DOHH2 (cell line): ENCODE measurements around the gene THBS1.

ENCODE experiments used
- H3F3A ChIP-seq: fragments of 200-600 bp; sonication (generic), shearing (Covaris generic); 2 replicates; pipeline ENCODE4 v1.6.0; 2016; ENCODE audit warnings: antibody characterized with exemption, mild to moderate bottlenecking; ENCODE audit not compliant: control insufficient read depth, insufficient read depth
- H3K27ac ChIP-seq: fragments of 200-600 bp; sonication (generic); 2 replicates; pipeline ENCODE4 v1.5.1; 2014; ENCODE audit warnings: low read depth, mild to moderate bottlenecking, low read length, moderate library complexity
- H3K27me3 ChIP-seq: fragments of 200-600 bp; sonication (generic); 2 replicates; pipeline ENCODE4 v1.6.1; 2014; ENCODE audit warnings: mild to moderate bottlenecking, low read length, mixed read lengths; ENCODE audit not compliant: control insufficient read depth
- H3K36me3 ChIP-seq: fragments of 200-600 bp; sonication (generic); 2 replicates; pipeline ENCODE4 v1.6.1; 2014; ENCODE audit warnings: mild to moderate bottlenecking, low read length, moderate library complexity, mixed read lengths; ENCODE audit not compliant: control insufficient read depth
- H3K4me1 ChIP-seq: fragments of 200-600 bp; sonication (generic); 2 replicates; pipeline ENCODE4 v1.6.1; 2014; ENCODE audit warnings: mild to moderate bottlenecking, low read length, mixed read lengths; ENCODE audit not compliant: control insufficient read depth
- H3K4me2 ChIP-seq: fragments of 200-600 bp; sonication (generic); 2 replicates; pipeline ENCODE4 v1.6.0; 2014; ENCODE audit warnings: mild to moderate bottlenecking, low read length, moderate library complexity
- H3K4me3 ChIP-seq: fragments of 200-600 bp; sonication (generic); 2 replicates; pipeline ENCODE4 v1.5.1; 2014; ENCODE audit warnings: mild to moderate bottlenecking, low read length, mixed read lengths
- H3K79me2 ChIP-seq: fragments of 200-600 bp; sonication (generic); 2 replicates; pipeline ENCODE4 v1.6.1; 2014; ENCODE audit warnings: mild to moderate bottlenecking, low read length, mixed read lengths; ENCODE audit not compliant: control insufficient read depth
- H3K9me2 ChIP-seq: fragments of 200-600 bp; sonication (generic); replicated peaks from 2 replicates; pipeline ENCODE4 v1.6.1; 2014; ENCODE audit warnings: mild to moderate bottlenecking, low read length, mixed read lengths; ENCODE audit not compliant: control insufficient read depth
- H3K9me3 ChIP-seq: fragments of 200-600 bp; sonication (generic); 2 replicates; pipeline ENCODE4 v1.6.1; 2014; ENCODE audit warnings: antibody characterized with exemption, low read length, mixed read lengths; ENCODE audit not compliant: control insufficient read depth, insufficient read depth
- H4K20me1 ChIP-seq: fragments of 200-600 bp; sonication (generic); 2 replicates; pipeline ENCODE4 v1.6.0; 2014; ENCODE audit warnings: low read depth, mild to moderate bottlenecking, antibody characterized with exemption, low read length, moderate library complexity; ENCODE audit not compliant: control insufficient read depth, insufficient read depth
- EZH2phosphoT487 ChIP-seq: fragments of 200-600 bp; sonication (generic); IDR thresholded peaks from 2 replicates; pipeline ENCODE4 v1.6.1; 2017; ENCODE audit warnings: borderline replicate concordance, mild to moderate bottlenecking, antibody characterized with exemption, low read length, moderate library complexity, mixed read lengths
- TF ChIP-seq, protein P1 (sequence below): fragments of 200-600 bp; sonication (generic); IDR thresholded peaks from one replicate; pipeline ENCODE4 v1.5.1; 2014; ENCODE audit warnings: antibody characterized with exemption, mild to moderate bottlenecking, low read depth, low read length; ENCODE audit not compliant: poor library complexity, severe bottlenecking

THBS1 gene

DNA sequence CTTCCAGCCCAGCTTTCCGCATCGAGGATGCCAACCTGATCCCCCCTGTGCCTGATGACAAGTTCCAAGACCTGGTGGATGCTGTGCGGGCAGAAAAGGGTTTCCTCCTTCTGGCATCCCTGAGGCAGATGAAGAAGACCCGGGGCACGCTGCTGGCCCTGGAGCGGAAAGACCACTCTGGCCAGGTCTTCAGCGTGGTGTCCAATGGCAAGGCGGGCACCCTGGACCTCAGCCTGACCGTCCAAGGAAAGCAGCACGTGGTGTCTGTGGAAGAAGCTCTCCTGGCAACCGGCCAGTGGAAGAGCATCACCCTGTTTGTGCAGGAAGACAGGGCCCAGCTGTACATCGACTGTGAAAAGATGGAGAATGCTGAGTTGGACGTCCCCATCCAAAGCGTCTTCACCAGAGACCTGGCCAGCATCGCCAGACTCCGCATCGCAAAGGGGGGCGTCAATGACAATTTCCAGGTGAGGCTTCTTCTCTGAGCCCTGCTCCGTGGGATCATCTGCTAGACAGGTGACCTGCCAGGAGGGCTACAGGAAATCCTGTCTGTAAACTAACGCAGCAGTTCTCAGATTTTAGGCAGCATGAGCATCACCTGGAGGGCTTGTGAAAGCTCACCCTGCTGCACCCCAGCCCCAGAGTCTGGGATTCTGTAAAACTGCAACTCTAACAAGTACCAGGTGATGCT is 1.6 kb downstream of the THBS1 start:
- no peak overlapping the region for H3K4me2 ChIP-seq
- H3K79me2 ChIP-seq: no peaks in the 10 kb centered on the region
- no peak overlapping the region for H3K4me3 ChIP-seq
- H3K9me2 ChIP-seq: no peaks in the 10 kb centered on the region
- H3K4me1 ChIP-seq: no peaks in the 10 kb centered on the region
- peaks cover 6% of the 10 kb centered on the region for H3K27me3 ChIP-seq
- TF ChIP-seq, protein P1, sequence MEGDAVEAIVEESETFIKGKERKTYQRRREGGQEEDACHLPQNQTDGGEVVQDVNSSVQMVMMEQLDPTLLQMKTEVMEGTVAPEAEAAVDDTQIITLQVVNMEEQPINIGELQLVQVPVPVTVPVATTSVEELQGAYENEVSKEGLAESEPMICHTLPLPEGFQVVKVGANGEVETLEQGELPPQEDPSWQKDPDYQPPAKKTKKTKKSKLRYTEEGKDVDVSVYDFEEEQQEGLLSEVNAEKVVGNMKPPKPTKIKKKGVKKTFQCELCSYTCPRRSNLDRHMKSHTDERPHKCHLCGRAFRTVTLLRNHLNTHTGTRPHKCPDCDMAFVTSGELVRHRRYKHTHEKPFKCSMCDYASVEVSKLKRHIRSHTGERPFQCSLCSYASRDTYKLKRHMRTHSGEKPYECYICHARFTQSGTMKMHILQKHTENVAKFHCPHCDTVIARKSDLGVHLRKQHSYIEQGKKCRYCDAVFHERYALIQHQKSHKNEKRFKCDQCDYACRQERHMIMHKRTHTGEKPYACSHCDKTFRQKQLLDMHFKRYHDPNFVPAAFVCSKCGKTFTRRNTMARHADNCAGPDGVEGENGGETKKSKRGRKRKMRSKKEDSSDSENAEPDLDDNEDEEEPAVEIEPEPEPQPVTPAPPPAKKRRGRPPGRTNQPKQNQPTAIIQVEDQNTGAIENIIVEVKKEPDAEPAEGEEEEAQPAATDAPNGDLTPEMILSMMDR: no peak
- TF ChIP-seq EZH2phosphoT487: no peak
- H3K36me3 ChIP-seq: no peaks in the 10 kb centered on the region
- no peaks in the 10 kb centered on the region for H4K20me1 ChIP-seq
- H3K9me3 ChIP-seq: no peaks in the 10 kb centered on the region
- H3F3A ChIP-seq: no peaks in the 10 kb centered on the region
- no peak overlapping the region for H3K27ac ChIP-seq

DNA sequence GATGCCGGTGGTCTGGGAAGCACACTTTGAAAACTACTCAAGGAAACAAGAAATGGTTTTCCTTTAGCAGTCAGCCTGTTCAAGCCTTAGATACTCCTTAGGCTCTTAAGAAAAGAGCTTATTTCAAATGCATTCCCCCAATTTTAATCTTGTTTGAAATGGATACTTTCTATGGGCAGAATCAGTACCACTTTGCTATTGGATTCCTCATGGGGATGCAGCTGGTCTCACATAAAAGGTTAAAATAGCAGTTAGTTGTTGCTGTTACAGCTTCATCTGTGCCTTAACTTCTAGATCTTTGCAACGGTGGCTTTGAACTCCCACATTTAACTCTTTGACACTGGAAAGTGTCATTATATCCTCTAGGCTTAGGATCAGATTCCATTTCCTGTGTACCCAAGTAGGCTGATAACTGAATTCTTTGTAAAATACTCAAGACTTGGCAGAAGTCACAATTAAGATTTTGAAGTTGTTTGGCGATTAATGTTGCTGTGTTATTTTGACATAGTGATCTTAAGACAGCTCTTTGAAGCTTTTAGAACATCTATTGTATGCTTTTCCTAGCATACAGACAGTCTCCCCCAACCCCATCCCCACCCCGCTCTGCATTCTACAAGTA is 2.2 kb downstream of the THBS1 start:
- H3K4me3 ChIP-seq: no peak overlapping the region
- H3K27ac ChIP-seq: no peak overlapping the region
- no peaks in the 10 kb centered on the region for H3K36me3 ChIP-seq

DNA sequence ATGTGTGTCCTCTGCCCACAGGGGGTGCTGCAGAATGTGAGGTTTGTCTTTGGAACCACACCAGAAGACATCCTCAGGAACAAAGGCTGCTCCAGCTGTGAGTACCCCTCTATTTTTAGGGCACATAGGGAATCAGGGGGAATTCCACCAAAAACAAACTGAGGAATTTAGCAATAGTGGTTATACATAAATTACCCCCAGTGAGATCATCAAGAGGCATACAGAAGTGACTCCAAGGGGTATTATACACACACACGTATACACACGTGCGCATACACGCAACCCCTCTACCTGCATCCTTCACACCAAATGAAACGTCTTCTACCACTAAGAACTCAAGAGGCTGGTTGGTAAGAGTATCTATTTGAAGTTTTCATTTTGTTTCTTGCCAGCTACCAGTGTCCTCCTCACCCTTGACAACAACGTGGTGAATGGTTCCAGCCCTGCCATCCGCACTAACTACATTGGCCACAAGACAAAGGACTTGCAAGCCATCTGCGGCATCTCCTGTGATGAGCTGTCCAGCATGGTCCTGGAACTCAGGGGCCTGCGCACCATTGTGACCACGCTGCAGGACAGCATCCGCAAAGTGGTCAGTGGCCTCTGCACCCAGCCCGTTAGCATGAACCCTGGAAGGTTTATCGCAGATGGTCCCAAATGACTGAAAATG is 2.9 kb downstream of the THBS1 start:
- Histone ChIP-seq H3K4me3 (no peak overlapping the region), H3K79me2 (no peaks in the 10 kb centered on the region), H3K9me3 (no peaks in the 10 kb centered on the region), H3K36me3 (no peaks in the 10 kb centered on the region), H3K9me2 (no peaks in the 10 kb centered on the region), H3F3A (no peaks in the 10 kb centered on the region), H3K4me1 (no peaks in the 10 kb centered on the region), H4K20me1 (no peaks in the 10 kb centered on the region), H3K27me3 (peaks cover 6% of the 10 kb centered on the region), H3K4me2 (no peak overlapping the region), H3K27ac (no peak overlapping the region)
- TF ChIP-seq EZH2phosphoT487: no peak
- TF ChIP-seq, protein P1: peak; percentile 44

More for the DNA sequence above, 2.2 kb downstream of the THBS1 start:
- no peaks in the 10 kb centered on the region for H3F3A ChIP-seq
- no peaks in the 10 kb centered on the region for H3K9me2 ChIP-seq
- H3K79me2 ChIP-seq: no peaks in the 10 kb centered on the region
- H4K20me1 ChIP-seq: no peaks in the 10 kb centered on the region
- H3K4me2 ChIP-seq: no peak overlapping the region
- no peaks in the 10 kb centered on the region for H3K4me1 ChIP-seq
- TF ChIP-seq, protein P1: no peak
- no peak for TF ChIP-seq EZH2phosphoT487
- H3K9me3 ChIP-seq: no peaks in the 10 kb centered on the region
- H3K27me3 ChIP-seq: peaks cover 6% of the 10 kb centered on the region
